H1 (cell line): Measurements from ENCODE around the gene MMP13. TPM values are rescaled to one million over a fixed set of nuclear protein-coding genes. Genes with fewer than 3 reads are reported as not detected.

Source experiments
- CHD7 ChIP-seq: fragments of 300-600 bp; sonication (generic); IDR thresholded peaks from 2 replicates; pipeline ENCODE4 v1.7.1; 2012; ENCODE audit warnings: low read length, moderate library complexity, mild to moderate bottlenecking, inconsistent platforms; ENCODE audit not compliant: insufficient replicate concordance
- HDAC2 ChIP-seq, 2 experiments: fragments of 300-600 bp in 1 of 2; sonication (generic) in 1 of 2; IDR thresholded peaks; 2 replicates each; pipeline ENCODE4 v1.6.1; 2011 to 2012; ENCODE audit warnings: low read depth in 2 of 2, low read length in 2 of 2, mild to moderate bottlenecking in 2 of 2, moderate library complexity in 2 of 2, borderline replicate concordance in 1 of 2, inconsistent platforms in 1 of 2
- polyA plus RNA-seq, 7 experiments: library from polyadenylated mRNA; depleted of rRNA in 3 of 7; stranded (reverse) in 5 of 7; unstranded in 2 of 7; fragments of >200 nt in 5 of 7; fragments of 200-250 nt in 2 of 7; gene quantifications; 1 replicate in 5 of 7; 2 replicates in 1 of 7; 4 replicates in 1 of 7; pipeline versions ENCODE4 v1.2.1 to v1.2.3, GENCODE V29; 2011 to 2013; ENCODE audit warnings: missing spikeins in 2 of 7, mixed read lengths in 2 of 7
- total RNA-seq: library from RNA; stranded (reverse); fragmentation: NEBNext Ultra II Directional; extraction: Animal tissue kit (Norgen Biotek cat#: 25700); gene quantifications from 2 replicates; pipeline ENCODE4 v1.2.1, GENCODE V29; 2021

MMP13 gene
- total and polyA plus RNA-seq, 2 of the 8 experiments (the other 6 are each of a cell fraction or from before 2014, with no cell fraction given): not detected

GRCh38 chr11:102974552-102975280, 19.2 kb upstream of the MMP13 start (continued):
- TF ChIP-seq CHD7 (no peak), HDAC2 (IDR thresholded peaks at IDR 0.05; ENCODE audit: borderline replicate concordance in 1 of 2, low read depth in 2 of 2, low read length in 2 of 2) (no peak)
